Erythroblast (primary cell): ENCODE measurements around the gene LRRC31.

Source experiments
- DNase-seq, 2 experiments: peaks; one replicate each; lab custom pipeline; 2025; lab: John Stamatoyannopoulos, UW
- GATA1 ChIP-seq: IDR thresholded peaks from 2 replicates; pipeline ENCODE4 v1.6.1; 2011; ENCODE audit warnings: low read depth, mild to moderate bottlenecking, control low read depth, low read length, moderate library complexity
- POLR2A ChIP-seq: IDR thresholded peaks from 2 replicates; pipeline ENCODE4 v1.6.1; 2011; ENCODE audit warnings: mild to moderate bottlenecking, low read length

Gene LRRC31

GRCh38 chr3:169869484-169870220, at the start of gene LRRC31:
Gene LRRC31, minus strand, starts transcription at chr3:169869935. Its CDS starts 128 bp downstream, at chr3:169869807.
- DNase-seq: no peak
- no peak for TF ChIP-seq GATA1
- TF ChIP-seq POLR2A: no peak

DNA sequence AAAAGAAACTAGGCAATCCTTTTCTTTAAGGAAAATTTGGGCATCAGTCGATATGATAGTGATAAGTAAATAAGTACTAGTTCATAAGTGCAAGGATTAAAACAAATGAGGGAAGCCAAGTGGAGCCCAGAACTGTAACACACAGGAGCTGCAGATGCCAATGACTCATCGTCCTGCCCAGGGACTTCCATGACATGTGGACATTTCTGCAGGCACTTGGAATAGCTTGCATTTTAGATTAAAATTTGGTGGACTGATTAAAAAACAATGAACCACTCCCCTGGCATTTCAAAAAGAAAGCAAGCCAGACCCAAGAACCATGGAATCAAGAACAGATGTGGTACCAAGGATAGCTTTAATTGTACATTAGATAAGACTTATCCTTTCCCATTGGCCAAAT, 44.6 kb upstream of the LRRC31 start:
- DNase-seq: no peak
- TF ChIP-seq POLR2A (no peak), GATA1 (no peak)

- TF ChIP-seq POLR2A (no peak), GATA1 (no peak)
- DNase-seq: no peak
Measured at GRCh38 chr3:169913323-169913722, 43.6 kb upstream of the LRRC31 start.

- TF ChIP-seq POLR2A: no peak
- TF ChIP-seq GATA1: no peak
- DNase-seq: no peak
Measured at GRCh38 chr3:169911272-169911671, 41.5 kb upstream of the LRRC31 start, which contains the start of gene SAMD7. Gene SAMD7, plus strand, starts transcription at chr3:169911572. Its CDS starts 7,927 bp downstream, at chr3:169919499.

- no peak for DNase-seq
- TF ChIP-seq GATA1 (no peak), POLR2A (no peak)
Measured at GRCh38 chr3:169907944-169908343, 38.2 kb upstream of the LRRC31 start.

GRCh38 chr3:169907476-169907875, 37.7 kb upstream of the LRRC31 start:
- no peak for TF ChIP-seq POLR2A
- no peak for TF ChIP-seq GATA1
- DNase-seq: no peak

- TF ChIP-seq POLR2A: no peak
- TF ChIP-seq GATA1: no peak
- DNase-seq: no peak
Measured at GRCh38 chr3:169905404-169905803, 35.7 kb upstream of the LRRC31 start.

GRCh38 chr3:169901453-169901852, 31.7 kb upstream of the LRRC31 start:
- no peak for TF ChIP-seq POLR2A
- peak in 1 of 2 experiments; percentile 20 for DNase-seq

GRCh38 chr3:169897284-169897683, 27.5 kb upstream of the LRRC31 start:
- no peak for TF ChIP-seq GATA1
- no peak for TF ChIP-seq POLR2A
- no peak for DNase-seq

DNA sequence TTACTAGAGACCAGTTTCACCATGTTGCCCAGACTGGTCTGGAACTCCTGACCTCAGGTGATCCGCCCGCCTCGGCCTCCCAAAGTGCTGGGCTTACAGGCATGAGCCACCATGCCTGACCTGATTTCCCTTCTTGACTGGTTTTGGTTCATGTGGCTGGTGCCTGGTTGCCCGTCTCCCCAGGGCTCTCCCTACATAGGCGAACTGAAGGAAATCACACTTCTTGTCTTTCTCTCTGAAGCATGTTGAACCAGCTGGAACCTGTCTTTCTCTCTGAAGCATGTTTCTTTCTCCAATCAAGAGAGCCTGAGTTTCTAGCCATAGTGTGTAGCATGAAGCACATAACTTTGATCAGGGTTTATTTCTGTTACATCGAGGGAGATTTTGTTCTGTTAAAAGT, 25.3 kb upstream of the LRRC31 start:
- no peak for TF ChIP-seq POLR2A
- TF ChIP-seq GATA1: no peak
- no peak for DNase-seq

DNA sequence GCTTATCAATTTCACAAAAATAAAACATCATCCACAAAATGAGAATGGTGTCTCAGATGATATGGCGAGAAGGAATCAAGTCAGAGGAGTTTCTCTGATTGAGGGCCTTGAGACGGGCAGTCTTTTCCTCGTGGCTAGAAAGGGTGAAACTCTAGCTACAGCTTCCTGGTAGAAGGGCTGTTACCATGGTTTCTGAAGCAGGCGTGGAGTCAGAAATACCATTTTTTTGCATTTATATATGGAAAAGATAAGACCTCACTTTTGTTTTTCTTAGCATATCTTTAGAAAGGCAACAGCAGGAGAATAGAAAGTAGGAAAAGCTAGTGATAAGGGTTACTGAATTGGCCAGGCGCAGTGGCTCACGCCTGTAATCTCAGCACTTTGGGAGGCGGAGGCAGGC, 24.4 kb upstream of the LRRC31 start:
- no peak for TF ChIP-seq GATA1
- no peak for DNase-seq

DNA sequence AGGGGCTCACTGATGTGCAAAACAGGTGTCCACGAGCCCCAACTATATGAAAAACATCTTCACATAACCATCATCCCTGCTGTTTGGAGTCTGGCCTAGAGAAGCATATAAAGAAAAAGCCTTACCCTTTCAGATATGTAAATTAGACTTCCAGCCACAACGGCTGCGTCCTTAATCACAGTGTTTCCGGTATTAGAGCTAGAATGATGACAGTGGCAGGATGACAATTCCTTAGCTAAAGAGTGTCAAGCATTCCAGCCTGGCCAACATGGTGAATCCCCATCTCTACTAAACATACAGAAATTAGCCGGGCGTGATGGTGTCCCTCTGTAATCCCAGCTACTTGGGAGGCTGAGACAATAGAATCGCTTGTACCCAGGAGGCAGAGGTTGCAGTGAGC, 22.2 kb upstream of the LRRC31 start:
- no peak for TF ChIP-seq GATA1
- no peak for DNase-seq

DNA sequence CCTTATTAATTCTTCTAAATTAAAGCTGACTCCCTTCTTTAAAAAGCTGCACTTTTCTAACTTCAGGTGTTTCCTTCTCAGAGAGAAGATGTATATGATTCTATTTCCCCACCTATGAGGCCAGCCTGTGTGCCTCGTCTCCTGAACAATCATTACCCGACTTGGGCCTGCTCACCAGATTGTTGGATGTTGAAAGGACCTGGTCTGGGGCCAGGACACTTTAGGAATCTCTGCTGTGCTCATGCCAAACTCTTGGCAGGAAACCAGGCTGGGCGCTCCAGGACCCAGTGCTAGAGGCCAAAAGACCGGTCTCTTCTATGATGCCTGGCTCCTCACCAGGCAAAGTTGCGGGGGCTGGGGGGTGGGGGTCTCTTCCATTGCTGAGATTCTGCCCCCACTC, 16.9 kb upstream of the LRRC31 start:
- DNase-seq: no peak
- no peak for TF ChIP-seq POLR2A

DNA sequence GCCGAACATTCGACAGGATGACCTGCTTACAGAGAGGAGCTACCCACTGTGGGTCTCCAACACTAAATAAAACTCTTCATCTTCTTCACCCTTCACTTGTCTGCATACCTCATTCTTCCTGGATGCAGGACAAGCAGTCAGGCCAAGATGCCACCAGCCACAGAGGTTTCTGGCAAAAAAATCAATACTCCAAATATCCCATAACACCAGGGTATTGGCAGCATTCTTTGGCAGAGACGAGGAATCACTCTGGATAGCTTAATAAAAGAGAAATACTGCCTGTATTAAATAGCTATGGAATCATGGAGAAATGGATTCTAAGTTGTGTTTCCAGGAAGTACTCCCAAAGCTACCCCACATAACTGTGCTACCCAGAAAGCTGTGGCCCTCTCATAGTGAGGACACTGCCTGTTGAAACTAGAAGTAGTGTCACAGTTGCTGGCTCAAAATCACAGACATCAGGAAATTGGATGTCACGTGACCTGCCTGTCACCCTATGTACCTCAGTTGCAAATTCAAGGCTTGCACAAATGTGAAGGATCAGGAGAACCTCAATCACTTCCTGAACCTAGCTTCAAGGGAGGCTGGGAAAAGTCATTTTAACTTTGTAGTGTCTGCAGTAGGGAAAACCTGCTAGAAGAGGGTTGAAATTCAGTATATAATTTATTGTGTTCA, 11.0 kb upstream of the LRRC31 start:
- TF ChIP-seq POLR2A (no peak), GATA1 (no peak)
- no peak for DNase-seq
